CMK (cell line): ENCODE data around the gene SLC16A8.
A peak's percentile ranks its signal among the peaks of the same experiment; 100 is the strongest.
"Not testable (repeated sequence)": the region's sequence is repeated elsewhere in the genome, so short reads cannot be mapped to it uniquely, and the experiment has no call there.

Source experiments
- DNase-seq: peaks from one replicate; pipeline ENCODE4 v3.0.0-alpha.2; 2010; ENCODE audit warnings: low read depth

The SLC16A8 gene

DNA sequence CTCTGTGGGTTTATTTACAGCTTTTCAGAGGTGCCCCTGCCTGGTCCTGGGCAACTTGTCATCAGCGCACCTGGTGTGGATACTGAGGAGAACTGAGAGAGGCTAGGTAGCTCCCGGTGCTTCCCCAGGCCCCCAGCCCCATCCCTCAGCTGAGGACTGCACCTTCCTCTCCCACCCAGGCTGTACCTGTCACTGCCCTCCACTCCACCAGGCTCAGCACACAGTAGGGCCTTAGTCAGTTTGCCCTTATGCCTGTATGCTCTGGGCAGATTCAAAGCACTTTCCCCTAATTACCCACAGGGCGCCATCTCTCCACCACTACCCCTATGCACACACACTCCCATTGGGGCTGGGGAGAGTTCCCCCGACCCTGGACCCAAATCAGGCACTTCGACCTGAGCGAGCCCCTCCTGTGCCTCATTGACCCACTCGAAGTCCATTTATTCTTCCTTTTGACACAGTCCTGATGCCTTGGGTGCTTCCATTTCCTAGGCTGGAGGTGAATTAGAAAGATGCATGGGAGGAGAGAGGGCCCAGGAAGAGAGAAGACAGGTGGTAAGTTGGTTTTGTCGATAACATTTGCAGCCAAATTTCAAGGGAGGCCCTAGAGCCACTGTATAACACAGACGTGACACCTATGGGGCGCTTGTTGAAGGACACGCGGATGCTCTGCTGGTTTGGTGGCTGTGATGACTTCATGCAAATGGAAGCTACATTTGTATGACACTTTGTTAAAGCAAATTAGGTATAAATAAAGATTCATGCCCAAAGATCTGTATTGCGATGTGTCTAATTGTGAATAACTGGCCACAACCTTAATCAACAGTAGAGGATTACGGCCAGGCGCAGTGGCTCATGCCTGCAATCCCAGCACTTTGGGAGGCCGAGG, 40.6 kb downstream of the SLC16A8 start:
- DNase-seq = no peak

DNA sequence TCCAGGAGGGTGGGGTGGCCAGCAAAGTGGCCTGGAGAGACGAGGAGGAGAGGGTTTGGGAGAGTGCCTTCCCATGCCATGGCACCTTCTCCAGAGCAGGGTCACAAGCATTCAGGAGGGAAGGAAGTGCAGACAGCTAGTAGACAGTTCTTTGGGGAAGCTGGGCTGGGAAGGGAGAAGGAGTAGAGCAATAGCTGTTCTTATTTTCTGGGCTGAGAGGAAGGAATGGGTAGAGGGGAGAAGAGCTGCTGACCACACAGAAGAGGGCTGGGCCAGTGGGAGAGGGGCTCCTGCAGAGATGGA, 41.5 kb downstream of the SLC16A8 start:
- no peak for DNase-seq

DNA sequence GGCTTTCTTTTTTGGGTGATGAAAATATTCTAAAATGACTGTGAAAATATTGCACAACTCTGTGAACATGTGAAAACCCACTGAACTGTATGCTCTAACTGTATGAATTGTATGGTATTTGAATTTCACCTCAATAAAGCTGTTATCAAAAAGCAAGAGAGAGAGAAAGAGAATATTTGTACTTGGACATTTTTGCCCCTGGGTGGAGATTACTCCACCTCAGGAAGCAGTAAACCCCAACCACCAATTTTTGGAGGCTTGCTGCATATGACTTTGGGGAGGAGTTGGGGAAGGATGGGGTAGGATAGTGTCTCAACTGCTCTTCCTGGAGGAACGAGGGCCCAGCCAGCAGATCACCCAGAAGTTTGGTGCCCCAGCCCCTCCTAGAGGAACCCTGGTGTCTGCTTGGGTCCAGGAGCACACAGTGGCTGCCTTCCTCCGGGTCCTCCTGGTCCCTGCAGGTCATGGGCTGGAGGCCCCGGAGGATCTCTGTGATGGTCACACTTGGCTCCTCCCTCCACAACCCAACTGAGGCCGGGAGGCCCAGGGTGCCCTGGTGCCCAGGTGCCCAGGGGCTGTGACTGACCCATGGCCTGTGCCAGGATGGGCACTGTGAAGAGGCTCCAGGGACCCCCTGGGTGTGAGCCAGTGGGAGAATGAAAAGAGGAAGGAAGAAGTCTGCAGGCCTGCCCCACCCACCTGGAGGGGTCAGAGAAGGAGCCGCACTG, 42.1 kb downstream of the SLC16A8 start:
- DNase-seq = peak; percentile 48

DNA sequence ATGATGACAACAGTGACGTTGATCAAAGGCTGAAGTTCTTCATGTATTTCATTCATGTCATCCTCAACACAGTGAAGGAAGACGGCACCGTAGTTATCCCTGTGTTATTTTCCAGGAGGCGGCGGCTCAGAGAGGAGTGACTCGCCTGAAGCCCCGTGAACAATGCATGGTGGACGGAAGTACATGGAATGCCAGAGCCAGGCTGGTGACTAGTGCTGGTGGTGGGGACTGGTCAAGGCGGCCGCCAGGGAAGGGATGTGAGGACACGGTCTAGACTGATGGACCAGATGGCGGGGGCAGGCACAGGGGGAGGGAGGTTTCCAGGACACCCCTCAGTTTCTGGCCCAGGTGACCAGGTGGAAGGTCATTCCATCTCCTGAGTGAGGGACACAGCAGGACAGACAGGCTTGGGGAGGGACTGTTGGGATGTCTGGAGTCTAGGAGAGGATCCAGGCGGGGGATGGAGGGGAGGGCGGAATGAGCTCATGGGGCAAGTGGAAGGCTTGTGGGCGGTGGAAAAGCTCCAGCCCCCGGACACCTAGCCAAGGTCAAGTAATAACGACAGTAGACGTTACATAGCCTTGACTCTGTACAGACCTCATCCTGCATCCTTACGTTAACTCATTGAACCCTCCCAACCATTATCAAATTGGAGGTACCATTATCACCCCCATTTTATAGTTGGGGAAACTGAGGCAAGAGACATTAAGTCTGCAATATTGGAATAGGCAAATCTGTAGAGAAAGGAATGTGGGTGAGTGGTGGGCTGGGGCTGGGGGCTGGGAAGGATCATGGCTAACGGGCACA, 42.8 kb downstream of the SLC16A8 start:
- DNase-seq = no peak

DNA sequence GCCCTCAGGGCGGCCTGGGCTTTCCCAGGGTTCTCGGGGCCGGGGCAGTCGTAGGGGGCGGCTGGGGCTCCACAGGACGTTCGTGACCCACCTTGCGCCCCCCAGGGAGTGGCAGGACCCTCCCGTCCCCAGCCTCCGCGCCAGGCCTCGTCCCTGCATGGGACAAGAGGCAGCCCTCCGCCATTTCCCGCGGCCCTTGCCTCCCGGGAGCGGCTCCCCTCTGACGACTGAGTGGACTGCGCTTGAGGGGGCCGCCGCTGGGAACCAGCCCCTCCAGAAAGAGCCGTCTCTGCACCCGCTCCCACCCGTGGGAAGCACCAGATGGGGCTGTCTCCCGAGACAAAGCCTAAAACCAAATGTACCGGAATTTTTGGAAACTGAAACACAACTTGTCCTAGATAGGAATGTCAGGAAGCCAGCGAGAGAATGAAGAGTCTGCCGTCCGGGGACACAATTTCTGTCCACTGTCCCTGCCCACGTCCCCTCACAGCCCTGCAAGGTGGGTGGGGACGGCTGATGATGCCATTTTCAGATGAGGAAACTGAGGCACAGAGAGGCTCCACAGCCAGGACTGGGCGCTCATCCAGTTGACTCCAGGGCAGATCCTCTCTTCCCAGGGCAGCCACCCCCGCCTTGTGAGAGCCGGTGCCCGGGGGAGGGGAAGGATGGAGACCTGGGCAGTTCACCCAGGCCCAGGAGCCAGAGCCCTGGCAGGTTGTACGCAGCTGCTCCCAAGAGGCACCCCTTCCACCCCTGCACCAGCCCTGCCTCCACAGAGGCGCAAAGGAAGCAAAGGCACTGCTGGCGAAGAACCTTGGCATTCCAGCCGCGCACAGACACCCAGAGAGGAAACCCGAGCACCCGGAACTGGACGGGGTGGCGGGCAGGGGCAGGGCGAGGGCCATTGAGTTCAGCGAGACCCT, 44.8 kb downstream of the SLC16A8 start:
- DNase-seq = no peak

DNA sequence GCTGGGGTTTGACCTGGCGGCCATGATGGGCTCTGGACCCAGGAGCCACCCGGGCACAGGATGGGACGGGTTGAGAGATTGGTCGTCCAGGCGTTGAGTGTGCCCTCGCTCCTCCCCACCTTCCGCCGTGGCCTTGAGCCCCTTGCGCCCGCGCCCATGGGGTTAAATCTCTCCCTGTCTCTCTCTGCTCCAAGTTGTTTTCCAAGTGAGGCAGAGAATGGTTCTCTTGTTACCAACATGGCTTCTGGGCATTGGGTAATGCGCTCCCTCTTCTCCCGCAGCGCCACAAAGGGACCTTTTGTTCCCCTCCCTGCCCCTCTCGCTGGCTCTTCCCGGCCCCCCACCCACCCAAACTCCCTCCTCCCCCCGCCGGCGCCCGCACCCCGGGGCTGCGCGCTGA, 45.6 kb downstream of the SLC16A8 start:
- no peak for DNase-seq

DNA sequence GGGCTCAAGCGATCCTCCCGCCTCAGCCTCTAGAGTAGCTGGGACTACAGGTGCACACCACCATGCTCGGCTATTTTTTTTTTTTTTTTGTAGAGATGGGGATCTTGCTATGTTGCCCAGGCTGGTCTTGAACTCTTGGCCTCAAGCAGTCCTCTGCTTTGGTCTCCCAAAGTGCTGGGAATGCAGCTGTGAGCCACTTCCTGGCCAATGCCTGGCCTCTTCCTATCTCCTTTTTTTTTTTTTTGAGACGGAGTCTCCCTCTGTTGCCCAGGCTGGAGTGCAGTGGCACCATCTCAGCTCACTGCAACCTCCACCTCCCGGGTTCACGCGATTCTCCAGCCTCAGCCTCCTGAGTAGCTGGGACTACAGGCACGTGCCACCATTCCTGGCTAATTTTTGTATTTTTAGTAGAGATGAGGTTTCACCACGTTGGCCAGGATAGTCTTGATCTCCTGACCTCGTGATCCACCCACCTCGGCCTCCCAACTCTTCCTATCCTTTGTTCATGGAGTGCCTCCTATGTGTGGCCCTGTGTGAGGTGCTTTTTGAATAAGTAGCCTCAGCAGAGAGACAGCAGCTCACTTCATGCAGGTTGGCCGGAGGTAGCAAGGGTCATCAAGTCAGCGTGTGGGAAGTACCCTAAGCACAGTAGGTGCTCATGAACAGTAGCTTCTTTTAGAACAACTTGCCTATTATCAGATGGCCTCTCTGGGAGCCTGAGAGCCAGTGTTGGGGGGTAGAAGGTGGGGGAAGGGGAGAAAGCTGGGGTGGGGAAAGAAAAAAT, 46.4 kb downstream of the SLC16A8 start:
- not testable (repeated sequence) for DNase-seq

DNA sequence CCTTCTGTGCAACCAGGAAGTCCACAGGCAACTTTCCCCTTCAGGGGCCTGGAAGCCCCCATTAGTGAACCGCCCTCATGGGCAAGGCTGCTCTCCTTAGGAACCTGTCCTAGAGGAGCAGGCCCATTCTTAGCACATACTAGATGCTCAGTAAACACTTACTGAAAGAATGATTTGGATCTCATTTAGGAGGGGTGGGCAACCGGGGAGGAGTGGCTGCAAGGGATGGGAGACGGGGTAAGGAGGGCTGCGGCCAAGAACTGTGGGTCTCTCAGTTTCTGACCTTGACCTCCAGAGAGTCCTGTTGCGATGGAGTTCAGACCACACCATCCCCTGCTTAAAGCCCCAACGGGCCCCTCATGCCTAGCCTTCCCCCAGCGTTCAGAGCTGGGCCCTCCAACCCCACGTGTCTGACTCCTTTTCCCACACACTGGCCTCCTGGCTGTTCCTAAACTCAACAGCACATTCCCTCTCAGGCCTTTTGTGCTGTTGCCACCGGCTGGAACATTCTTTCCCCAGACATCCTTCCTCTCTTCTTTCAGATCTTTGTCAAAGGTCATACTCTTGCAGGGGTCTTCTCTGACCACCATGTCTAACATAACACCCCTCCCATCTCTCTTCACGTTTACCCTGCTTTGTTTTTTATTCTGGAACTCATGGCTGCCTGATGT, 47.5 kb downstream of the SLC16A8 start:
- DNase-seq = no peak

DNA sequence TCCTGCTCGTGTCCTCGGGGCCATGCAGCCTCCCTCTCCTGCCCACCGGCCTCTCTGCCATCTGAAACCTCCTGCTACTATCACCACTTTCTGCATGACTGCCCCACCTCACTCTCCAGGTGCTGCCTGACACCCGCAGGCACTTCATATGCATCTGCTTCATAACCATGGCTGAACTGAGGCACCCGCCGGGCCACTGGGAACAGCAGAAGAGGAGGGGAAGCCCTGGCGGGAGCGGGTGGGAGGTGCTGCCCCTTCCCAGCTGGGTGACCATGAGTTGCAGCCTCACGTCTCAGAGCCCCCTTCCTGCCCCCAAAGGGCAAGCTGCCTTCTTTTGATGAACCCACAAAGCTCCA, 48.5 kb downstream of the SLC16A8 start:
- DNase-seq = no peak

DNA sequence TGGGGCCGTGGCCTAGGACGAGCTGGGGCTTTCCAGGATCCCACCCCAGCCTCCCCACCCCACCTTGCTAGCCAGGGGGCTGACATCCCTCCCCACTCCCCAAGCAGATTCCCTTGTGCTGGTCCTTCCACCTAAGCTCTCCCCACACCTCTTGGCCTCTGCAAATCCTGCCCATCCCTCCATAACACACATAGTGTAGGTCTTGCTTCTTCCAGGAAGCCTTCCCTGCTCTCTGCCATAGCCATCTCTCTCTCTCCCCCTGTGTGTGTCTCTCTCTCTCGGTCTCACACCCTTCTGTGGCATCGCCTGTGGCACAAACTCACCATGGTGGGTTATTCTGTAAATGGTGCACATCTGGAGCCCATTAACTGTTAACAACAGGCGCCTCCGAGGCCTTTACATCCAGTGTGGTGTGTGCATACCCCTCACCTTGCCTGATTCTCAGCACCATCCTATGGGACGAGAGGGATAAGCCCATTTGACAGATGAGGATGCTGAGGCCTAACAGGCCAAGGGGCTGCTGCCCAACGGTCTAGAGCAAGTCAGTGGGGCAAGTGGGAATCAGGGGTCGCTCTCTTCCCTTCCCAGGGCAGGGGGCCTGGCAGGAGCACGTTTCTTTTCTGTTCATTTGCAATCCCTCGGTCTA, 49.0 kb downstream of the SLC16A8 start:
- no peak for DNase-seq

DNA sequence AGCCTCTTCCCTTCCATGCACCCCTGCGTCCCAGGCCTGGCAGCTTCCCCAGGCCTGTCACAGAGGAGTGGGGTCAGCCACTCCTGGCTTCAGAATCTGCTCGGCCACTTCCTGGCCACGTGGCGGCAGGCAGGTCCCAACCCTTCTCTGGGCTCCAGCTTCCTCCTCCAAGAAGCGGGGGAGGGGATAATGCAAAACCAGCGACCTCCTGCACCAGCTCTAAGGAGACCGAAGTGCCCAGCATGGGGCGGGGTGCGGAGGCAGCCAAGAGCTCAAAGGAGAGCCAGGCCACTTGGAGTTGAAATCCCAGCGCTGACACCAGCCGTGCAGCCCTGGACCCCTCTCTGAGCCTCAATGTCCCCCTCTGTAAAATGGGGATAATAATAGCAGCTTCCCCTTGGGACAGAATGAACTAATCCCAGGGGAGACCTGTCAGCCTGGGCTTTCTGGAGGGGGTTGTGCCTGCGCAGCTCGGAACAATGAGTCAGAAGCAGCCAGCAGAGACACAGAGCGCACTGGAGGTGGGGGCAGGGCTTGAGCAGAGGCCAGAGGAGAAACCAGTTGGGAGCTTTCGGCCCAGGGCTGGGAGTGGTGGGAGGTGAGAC, 49.6 kb downstream of the SLC16A8 start:
- DNase-seq = peak; percentile 84

DNA sequence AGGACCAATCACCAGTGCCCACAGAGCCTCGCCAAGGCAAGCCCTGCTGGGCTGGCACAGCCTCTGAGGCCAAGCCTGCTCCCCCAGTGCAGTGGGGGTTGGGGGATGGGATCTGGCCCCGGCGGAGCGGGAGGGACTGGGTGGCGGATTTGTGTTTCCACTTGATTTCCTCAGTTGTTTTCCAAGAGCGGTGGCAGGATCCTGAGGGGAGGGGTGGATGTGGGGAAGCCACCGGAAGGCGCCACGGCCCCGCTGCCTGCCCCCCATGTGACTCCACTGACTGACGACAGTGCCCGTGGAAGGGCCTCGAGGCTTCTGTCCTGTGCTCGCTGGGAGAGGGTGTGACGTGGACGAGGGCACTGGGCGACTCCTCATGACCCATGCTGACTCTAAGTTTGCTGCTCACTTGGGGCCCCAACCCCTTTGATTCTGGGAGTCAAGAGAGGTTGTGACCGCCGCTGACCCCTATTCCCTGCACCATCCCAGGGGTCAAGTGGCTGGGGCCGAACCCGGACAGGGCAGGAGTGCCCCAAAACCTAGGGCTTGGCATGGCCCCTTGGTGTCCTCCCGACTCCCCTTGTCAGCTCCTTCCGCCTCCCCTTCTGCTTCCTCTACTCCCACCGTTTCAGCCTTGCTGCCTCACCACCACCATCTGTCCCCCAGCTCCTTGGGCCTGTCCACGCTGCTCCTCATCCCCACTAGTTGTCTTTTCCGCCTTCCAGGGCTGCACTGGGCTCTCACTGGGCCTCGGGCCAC, 50.3 kb downstream of the SLC16A8 start:
- no peak for DNase-seq

DNA sequence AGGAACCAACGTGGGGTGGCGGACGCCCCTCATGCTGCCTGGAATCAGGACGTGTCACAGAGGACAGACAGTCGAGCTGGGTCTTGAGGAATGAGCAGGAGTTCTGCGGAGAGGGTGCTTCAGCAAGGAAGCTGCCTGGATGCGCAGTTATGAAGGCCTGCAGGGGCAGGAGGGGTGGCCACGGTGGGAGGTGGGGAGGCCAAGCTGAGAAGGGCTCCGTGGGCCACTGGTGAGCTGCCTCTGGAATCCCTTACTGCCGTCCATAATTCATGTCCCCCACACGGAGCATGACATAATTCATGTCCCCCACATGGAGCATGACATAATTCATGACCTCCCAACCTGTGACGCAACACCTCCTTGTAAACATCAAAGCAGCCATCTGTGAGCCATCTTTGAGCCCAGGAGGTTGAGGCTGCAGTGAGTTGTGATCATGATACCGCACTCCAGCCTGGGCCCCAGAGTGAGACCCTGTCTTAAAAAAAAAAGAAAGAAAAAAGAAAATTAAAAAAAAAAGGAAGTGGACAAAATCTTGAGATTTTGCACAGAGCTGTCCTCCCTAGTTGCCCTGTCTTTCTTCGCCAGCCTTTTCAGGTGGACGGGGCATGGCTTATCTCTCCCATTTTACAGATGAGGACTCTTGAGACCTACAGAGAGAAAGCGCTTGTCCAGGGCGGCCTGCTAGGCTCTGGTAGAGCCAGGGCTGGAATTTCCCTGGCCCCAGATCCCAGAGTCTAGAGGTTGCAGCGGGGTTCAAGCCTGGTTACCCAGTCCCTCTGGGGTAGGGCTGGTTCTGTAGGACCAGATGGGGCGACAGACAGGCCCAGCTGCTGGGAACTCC, 51.1 kb downstream of the SLC16A8 start:
- no peak for DNase-seq

DNA sequence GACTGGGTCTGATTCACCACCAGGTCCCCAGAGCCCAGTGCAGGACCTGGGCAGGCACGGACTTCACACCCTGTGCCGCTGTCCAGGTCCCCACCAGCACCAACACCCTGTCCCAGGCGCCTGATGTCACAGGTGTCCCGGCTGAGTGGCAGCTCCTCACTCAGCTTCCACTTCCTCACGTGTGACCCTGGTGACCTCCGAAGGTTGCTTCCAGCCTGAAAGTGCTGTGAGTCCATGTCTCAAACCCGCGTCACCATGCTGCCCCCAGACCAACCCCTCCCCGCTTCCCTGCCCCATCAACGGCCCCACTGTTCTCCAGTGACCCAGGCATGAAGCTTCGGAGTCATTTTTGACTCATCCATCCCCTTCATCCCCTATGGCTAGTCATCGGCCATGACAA, 52.5 kb downstream of the SLC16A8 start:
- no peak for DNase-seq

DNA sequence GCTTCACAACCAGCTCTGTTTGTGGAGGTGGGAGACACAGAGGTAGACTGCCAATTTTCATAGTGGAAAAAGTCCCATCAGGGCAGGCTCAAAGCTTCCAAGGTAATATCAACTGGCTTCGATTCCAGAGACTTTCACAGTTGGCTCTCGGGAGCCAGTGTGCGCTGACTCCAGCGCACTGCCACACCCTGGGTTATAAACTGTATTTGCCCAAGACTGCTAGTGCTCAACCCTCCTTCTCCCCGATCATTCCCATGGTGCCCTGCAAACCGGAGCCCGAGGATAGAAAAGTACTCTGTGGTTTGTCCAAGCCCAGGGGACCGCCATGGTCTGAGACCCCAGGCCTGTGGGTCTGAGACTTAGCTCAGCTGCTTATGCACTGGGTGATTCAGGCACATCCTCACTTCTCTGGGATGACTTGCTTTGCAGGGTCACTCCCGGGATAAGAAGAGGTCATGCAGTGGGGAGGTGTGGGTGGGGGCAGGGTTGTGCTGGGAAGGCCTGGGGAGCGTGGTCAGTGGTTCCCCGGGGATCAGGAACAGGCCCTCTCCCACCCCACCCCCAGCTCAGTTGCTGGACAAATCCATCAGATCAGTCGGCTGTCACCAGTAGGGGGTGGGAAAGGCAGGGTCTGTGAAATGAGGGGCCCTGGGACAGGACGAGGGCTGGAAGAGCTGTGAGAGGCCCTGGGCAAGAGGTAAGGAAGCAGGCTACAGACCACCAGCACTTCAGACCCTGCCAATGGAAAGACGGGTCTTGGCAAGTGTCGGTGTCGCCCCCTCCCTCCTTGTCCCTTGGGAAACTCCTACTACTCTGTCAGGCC, 53.5 kb downstream of the SLC16A8 start:
- DNase-seq = no peak

DNA sequence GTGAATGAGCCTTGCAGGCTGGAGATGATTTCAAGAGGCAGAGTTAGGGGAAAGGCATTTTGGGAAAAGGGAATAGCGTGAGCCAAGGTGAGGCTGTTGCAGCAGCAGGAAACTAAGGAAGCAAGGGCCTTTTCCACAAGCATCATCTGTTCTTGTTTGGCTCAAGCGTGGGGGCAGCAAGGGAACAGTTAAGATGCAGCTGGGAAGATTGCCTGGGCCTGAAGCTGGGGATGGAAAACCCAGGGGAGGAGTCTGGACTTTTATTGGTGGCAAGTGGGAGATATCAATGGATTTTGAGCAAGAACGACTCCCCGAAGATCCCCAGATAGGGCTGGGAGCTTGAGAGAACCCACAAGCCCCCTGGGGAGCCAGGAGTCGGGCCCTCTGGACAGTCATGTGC, 54.1 kb downstream of the SLC16A8 start:
- DNase-seq = no peak

DNA sequence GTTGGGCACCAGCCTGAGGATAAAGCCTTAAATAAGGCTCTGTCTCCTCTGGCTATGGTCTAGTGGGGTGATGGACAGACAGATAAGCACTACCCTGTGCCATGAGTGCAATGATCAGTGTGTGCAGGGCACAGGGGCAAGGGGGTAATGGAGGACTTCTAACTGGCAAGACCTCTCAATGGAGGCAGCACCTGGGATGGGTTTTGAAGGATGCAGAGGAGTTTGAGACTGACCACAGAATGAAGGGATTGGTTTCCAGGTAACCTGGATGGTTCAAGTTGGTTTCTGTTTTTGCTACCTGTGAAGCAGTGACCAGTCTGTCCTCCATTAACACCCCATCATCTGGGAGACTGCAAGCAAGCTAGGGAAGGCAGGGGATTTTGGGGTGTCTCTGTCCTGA, 54.6 kb downstream of the SLC16A8 start:
- DNase-seq = no peak
